ENCODE measurements around the gene CDH13.

DNA sequence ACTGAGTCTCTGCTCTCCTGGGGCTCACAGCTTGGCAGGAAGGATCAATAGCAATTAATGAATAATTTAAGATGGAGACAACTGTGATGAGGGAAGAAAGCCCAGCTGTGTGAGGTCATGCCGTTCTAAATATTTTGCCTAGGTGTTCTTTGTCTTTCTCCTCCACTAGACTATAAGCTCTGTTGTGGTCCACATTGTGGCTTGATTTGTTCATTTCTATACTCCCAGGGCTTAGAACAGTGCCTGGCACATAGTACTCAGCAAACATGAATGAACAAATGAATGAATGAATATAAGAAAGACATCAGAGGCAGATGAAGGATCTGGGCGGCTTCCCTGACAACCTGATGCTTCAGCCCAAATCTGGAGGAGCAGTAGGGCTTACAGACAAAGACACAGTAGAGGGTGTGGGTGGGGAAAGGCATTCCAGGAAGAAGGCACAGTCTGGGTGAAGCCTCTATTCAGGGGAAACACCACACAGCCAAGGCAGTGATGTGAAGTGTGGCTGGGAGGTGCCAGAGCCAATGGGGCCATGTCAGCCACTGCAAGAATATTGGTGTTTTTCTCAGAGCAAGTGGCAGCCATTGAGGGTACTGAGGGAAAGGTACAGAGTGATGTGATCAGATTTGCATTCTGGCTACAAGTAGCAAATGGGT lies 8.3 kb downstream of the CDH13 start:
- TF ChIP-seq TAF1 (IDR thresholded peaks at IDR 0.05; ENCODE audit: low read depth): no peak
- TF ChIP-seq, protein P1, sequence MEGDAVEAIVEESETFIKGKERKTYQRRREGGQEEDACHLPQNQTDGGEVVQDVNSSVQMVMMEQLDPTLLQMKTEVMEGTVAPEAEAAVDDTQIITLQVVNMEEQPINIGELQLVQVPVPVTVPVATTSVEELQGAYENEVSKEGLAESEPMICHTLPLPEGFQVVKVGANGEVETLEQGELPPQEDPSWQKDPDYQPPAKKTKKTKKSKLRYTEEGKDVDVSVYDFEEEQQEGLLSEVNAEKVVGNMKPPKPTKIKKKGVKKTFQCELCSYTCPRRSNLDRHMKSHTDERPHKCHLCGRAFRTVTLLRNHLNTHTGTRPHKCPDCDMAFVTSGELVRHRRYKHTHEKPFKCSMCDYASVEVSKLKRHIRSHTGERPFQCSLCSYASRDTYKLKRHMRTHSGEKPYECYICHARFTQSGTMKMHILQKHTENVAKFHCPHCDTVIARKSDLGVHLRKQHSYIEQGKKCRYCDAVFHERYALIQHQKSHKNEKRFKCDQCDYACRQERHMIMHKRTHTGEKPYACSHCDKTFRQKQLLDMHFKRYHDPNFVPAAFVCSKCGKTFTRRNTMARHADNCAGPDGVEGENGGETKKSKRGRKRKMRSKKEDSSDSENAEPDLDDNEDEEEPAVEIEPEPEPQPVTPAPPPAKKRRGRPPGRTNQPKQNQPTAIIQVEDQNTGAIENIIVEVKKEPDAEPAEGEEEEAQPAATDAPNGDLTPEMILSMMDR (IDR thresholded peaks at IDR 0.05; ENCODE audit: poor library complexity, severe bottlenecking): no peak
- TF ChIP-seq, protein P2, sequence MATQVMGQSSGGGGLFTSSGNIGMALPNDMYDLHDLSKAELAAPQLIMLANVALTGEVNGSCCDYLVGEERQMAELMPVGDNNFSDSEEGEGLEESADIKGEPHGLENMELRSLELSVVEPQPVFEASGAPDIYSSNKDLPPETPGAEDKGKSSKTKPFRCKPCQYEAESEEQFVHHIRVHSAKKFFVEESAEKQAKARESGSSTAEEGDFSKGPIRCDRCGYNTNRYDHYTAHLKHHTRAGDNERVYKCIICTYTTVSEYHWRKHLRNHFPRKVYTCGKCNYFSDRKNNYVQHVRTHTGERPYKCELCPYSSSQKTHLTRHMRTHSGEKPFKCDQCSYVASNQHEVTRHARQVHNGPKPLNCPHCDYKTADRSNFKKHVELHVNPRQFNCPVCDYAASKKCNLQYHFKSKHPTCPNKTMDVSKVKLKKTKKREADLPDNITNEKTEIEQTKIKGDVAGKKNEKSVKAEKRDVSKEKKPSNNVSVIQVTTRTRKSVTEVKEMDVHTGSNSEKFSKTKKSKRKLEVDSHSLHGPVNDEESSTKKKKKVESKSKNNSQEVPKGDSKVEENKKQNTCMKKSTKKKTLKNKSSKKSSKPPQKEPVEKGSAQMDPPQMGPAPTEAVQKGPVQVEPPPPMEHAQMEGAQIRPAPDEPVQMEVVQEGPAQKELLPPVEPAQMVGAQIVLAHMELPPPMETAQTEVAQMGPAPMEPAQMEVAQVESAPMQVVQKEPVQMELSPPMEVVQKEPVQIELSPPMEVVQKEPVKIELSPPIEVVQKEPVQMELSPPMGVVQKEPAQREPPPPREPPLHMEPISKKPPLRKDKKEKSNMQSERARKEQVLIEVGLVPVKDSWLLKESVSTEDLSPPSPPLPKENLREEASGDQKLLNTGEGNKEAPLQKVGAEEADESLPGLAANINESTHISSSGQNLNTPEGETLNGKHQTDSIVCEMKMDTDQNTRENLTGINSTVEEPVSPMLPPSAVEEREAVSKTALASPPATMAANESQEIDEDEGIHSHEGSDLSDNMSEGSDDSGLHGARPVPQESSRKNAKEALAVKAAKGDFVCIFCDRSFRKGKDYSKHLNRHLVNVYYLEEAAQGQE (IDR thresholded peaks at IDR 0.05; ENCODE audit: borderline replicate concordance): no peak

Measured in neural cell (in vitro differentiated cells).